GDM1 (cell line): ENCODE measurements around the gene BBOX1.
"Not testable (repeated sequence)": the region's sequence is repeated elsewhere in the genome, so short reads cannot be mapped to it uniquely, and the experiment has no call there.

Experiments used
- DNase-seq: peaks from one replicate; lab custom pipeline; 2025; lab: John Stamatoyannopoulos, UW

BBOX1 gene

DNA sequence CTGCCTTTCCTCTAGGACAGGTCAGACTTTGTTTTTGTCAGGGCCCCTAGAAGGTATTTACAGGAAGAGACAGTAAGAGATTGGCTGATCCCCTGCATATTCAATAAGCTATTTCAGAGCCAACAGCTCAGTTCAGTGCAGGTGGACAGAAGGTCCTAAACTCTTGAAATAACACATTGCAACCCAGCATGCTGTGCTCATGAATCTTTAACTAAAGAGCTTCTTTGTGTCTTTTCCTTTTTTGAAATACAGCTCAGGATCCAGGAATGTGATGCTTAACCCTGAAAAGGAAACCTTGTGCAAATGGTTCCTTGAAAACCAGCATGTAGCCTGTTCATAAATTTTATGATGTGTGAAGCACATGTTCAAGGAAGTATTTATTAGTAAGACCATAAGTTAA is 43.9 kb downstream of the BBOX1 start:
- DNase-seq: no peak

DNA sequence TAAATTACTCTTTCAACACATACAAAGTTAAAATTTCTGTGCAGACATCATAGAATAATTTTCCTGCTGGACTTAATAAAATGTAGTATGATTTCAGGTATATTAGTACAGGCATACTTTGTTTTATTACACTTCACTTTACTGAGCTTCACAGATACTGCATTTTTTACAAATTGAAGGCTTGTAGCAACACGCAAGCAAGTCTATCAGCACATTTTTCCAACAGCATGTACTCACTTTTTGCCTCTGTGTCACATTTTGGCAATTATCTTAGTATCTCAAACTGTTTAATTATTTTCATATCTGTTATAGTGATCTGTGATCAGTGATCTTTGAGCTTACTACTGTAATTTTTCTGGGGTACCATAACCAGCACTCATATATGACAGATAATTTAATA is 44.5 kb downstream of the BBOX1 start:
- no peak for DNase-seq

DNA sequence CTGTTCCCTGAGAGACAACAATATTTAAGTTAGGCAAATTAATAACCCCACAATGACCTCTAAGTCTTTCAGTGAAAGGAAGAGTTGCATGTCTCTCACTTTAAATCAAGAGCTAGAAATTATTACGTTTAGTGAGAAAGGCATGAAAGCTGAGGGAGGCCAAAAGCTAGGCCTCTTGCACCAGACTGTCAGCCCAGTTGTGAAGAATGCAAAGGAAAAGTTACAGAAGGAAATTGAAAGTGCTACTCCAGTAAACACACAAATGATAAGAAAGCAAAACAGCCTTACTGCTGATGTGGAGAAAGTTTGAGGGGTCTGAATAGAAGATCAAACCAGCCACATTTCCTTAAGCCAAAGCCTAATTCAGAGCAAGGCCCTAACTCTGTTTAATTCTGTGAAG is 45.0 kb downstream of the BBOX1 start:
- DNase-seq: no peak

DNA sequence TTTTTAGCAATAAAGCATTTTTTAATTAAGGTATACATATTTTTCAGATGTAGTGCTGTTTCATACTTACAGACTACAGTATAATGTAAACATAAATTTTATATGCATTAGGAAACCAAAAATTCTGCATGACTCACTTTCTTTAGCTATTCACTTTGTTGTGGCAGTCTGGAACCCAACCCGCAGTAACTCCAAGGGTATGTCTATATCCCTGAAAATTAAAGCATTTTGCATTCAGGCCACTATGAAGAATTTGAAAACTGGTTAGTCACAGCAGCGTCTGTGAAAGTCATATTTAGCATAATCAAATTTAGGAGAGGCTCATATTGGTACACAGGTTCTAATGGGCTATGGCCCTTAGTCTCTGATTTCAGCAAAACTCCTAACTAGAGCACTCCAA is 46.8 kb downstream of the BBOX1 start:
- DNase-seq: no peak

DNA sequence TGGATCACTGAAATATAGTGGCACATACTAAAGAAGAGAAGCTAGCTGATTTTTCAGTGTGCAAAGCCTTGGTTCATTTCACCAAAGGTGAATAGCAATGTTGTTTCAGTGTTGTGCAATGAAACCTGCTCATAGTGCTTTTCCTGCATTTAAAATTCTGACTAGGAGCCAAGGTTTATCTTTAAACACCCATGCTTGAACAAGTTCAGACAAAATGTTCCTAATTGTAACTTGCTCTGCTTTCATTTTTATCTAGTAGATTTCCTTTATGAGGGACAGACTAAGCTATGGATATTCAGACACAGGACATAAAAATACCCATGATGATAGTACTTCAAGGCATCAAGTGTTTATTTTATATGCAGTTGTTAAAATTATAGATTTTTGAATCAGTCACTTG is 47.7 kb downstream of the BBOX1 start:
- DNase-seq: no peak

DNA sequence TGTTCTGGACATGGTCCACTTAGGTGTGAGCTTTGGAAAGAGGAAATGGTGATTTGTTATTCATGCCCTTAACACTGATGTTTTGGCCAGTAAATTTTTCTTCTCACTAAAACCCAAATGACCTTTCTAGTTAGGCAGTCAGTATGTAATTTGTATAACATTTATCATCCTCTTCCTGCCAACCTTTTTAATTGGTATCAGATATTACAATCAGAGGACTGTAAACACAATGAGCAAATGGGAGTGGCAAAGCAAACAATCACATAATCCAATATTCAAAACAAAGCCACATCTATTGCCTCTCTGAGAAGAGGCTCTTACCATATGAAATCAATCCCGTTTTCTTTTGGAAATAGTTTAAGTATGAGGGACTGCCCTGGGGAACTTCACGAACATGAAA is 49.1 kb downstream of the BBOX1 start:
- no peak for DNase-seq

DNA sequence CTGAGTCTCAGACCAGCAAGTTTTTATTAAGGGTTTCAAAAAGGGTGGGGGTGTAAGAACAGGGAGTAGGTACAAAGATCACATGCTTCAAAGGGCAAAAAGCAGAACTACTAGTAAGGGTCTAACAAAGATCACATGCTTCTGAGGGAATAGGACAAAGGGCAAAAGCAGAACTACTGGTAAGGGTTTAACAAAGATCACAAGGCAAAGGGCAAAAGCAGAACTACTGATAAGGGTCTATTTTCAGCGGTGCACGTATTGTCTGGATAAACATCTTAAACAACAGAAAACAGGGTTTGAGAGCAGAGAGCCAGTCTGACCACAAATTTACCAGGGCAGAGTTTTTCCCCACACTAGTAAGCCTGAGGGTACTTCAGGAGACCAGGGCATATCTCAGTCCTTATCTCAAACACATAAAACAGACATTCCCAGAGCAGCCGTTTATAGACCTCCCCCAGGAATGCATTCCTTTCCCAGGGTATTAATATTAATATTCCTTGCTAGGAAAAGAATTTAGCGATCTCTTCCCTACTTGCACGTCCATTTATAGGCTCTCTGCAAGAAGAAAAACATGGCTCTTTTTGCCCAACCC is 49.8 kb downstream of the BBOX1 start:
- DNase-seq: not testable (repeated sequence)

DNA sequence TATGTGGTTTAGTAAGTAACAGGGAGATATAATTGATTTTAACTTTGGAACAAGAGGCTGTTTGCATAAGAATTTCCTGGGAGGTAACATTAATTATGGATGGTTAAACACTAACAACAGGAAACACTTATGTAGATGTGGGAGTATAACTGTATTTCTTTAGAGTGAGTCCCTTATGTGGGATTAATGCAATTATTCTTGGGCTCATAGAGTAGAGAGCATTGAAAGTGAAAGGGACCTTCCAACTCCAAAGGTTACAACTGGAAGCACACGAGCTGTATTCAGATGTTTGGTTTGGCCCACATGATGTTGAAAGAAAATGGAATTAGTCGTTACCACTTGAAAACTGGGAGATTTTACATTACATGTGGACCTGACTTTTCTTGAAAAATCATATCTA is 53.5 kb downstream of the BBOX1 start:
- no peak for DNase-seq

DNA sequence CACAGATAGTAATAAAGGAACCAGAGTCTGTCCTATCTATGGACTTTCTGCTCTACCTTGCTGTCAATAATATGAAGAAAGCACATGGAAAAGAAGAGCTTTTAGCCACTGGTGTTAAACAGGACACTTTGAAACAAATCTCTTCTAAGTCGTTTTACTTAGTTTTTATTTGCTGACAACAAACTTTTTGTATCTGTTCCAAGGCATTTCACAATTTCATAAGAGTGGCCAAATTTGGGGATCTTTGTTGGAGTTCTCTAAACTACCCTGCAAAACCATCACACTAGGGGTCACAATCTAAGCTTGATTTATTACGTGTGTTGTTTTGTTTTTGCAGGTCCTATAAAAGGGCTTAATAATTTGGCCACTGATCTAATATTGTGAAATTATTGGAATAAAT is 54.4 kb downstream of the BBOX1 start:
- no peak for DNase-seq

DNA sequence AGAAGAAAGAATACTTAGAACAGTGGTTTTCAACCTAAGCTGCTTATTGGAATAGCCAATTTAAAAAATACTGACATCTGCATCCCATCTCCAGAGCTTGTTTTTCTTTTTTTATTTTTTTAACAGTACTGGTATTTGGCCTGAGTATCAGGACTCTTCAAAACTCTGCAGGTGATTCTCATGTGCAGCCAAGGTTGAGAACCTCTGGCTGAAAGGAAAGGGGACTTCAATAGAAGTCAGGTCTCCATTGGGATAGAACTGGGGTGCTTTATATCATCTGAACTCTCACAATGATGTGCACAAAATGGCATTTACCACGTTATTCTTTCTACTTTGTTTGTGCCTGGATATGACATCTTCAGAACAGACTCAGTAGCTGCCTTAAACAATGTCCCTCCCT is 55.3 kb downstream of the BBOX1 start:
- no peak for DNase-seq

DNA sequence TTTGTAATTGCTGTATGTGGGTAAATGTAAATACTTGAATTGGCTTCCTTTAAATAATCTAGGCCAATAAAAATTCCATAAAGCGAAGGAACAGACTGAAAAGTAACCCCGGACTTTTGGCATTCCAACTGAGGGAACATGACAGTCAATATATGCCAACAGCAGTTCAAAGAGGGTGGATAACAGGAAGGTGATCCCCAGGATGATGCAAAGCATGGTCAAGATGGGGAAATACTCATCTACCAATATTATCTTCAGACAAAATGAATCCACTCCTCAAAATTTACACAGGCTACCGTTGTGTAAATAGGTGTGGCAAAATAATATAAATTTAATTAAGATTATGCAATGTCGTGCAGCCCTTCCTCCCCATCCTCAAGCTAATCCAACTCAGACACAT is 56.9 kb downstream of the BBOX1 start:
- DNase-seq: no peak

DNA sequence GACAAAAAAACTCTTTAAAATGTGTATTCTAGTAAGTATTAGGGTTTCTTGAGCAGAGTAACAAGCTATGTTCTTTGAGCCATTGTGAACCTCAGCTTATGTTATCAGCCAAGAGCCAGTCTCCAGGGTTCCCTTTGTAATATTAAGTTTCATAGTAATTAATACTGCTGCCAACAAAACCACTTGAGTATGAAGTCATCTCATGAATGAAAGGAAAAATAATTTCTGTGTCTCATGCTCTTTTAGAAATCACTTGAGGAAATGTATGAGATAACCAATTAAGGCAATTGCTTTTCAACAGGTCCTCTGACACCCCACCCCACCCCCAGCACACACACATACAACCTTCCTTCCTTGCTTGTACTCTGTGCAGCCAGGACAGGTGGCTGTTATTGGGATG is 59.9 kb downstream of the BBOX1 start:
- DNase-seq: no peak

DNA sequence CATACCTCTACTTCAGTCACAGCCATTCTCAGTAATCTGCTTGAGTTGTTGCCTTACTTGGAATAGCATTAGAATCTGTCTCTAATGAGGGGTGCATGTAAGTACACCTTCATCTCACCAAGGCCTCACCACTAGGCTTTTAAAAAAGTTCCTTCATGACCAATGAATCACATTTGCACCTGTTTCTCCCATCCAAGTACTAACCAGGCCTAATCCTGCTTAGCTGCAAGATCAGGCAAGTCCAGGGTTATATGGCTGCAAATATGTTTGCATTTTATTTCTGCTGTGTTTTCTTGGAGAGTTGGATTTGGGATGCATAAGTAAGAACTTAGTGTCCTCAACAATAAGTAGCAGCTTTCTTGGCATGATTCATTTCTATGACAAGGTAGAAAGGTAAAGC is 66.9 kb downstream of the BBOX1 start:
- no peak for DNase-seq

DNA sequence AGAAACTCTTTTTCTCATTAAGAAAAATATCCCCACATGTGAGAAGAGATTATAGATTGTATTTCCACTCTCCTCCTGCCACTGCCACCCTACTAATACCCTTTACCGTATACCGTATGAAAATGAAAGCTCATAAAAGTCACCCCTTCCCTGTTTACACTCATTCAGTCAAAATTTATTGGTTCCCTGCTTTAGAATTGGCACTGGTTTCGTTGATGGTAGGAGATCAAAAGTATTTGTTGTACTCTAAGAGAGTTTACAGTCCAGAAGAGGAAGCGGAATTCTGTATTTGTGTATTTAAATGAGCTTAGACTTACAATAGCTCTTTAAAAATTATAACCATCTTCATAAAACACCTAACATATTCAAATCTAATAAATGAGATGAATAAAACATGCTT is 68.2 kb downstream of the BBOX1 start:
- DNase-seq: no peak

DNA sequence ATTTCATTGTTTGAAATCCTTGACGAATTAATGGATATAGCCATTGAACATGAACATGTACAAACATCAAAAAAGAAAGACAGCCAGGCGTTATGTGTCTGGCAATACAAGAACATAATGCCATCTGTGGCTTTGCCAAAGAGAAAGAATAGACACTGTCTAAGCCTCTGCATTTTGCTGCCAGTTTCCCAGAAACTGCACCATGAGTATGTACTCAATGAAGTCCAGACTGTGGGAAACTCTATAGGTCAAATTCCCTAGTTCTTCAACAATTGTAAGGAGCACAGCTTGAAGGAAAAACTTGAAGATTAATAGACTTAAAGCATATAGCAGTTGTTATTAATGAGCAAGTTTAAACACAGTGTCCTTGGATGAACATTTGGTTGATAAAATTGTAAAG is 71.3 kb downstream of the BBOX1 start:
- no peak for DNase-seq

DNA sequence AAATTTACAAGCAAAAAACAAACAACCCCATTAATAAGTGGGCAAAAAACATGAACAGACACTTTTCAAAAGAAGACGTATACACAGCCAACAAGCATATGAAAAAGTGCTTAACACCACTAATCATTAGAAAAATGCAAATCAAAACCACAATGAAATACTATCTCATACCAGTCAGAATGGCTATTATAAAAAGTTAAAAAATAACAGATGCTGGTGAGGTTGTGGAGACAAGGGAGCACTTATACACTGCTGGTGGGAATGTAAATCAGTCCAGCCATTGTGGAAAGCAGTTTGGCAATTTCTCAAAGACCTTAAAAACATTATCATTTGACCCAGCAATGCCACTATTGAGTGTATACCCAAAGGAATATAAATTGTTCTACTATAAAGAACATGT is 72.3 kb downstream of the BBOX1 start:
- DNase-seq: no peak

DNA sequence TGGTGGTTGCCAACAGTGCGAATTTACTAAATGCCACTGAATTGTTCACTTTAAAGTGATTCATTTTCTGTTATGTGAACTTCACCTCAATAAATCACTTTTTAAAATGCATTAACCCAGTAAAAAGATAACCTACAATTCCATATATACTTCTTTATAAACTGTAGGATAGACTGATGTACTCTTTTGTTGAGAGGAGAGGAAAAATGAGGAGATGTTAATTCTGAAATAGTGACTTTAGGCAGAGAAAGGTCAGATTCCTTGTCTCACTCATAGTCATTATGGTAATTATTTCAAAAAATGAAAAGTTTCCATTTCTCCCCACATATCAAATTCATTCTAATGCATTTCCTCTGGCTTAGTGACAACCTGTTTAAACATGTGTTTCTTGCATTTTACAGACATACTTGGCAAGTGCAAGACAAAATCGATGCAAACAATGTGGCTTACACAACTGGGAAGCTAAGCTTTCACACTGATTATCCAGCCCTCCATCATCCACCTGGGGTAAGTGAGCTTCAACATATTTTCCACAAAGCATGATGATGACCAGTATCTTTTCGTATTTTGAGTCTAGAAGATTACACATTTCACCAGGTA is 74.5 kb downstream of the BBOX1 start:
- no peak for DNase-seq

DNA sequence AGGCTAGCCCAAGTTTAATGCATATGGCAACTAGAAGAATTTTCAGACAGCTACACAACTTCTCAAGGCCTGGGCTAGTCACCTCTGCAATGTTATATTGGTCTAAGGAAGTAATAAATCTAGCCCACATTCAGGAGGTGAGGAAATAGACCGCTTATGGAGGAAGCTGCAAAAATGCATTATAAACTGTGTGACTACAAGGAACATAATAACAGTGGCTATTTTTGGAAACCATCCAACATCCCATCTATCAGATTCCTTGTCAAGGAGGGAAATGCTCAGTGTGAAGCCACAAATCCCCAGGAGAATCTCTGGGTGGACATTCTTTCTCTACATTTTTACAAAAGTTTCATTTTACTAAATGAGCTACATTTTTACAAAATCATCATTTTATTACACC is 76.1 kb downstream of the BBOX1 start:
- DNase-seq: no peak

DNA sequence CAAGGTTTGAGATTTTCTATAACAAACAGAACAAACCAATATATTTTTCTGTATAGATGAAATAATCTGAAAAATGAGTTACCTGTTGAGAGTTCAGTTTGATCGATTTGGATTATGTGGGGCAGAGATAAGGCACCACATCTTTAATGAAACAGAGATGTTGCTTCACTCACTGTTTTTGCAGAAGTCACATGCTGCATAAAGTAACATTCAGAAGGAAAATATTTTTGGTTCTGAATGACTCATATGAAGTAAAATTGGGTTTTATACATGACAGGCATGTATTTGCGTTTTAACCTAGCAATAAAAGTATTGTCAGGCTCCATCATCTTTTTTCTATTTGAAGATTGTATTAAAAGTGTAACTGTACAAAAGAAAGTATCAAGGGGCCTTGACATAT is 77.8 kb downstream of the BBOX1 start:
- no peak for DNase-seq

DNA sequence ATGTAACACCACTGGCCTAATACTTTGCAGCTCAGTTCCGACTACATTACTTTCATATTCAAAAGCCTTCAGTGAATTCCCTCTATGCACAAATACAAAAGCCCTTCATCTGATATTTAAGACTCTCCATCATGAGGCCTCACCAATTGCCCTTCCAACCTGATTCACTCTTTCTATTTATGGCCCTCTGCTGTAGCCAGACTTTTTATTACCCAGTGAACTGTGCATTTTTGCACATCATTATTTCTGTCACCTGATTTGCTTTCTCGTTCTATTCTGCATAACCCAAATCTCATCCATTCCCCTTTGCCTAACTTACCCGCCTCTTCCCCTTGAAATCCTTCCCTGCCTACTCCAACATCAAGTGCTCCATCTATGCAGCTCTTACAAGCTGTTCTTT is 78.3 kb downstream of the BBOX1 start:
- DNase-seq: no peak

DNA sequence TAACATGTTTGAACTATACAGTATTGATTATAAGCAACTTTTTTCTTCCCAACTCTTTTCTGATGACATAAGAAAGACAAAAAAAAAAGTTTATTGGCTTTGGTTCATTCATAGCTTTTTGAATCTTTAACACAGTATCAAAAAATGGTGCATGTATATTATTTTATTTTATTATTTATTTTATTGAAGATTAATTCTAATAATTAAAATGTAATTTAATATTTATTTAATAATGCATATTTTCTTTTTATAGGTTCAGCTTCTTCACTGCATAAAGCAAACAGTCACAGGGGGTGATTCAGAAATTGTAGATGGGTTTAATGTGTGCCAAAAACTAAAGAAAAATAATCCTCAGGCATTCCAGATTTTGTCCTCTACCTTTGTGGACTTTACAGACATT is 78.8 kb downstream of the BBOX1 start:
- DNase-seq: no peak

DNA sequence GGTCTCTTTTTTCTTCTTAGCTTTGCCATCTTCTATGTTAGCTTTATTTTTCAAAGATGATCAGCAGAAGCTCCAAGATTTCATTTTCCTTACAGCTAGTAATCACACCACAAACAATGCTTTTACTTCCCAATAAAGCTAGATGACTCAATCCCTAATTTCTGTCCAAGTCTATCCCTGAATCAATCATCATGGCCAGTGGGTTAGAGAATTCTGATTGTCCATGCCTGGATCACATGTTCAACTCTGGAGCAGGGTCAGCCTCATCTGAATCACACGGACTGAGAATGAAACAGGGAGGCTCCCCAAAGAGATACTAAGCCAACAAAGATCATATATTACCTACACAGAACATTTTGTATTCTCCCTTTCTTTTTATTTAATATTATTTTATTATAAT is 79.6 kb downstream of the BBOX1 start:
- no peak for DNase-seq

DNA sequence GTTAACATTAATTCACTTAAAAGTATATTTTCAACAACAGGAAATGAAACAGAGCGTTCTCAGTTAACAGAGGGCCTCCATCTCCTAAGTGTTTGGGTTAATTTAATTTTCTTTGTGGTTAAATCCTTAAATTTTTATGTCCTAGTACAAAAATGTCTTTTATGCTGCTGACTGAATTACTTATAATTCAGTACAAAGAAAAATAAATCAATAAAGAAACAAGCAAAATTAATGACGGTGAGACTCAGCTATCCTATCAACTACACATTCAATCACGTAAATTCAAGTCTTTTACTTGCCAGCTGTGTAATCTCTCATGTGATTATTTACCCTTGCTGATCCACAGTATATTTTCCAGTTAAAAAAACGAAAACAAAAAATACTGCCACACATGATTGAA is 81.4 kb downstream of the BBOX1 start:
- DNase-seq: no peak

DNA sequence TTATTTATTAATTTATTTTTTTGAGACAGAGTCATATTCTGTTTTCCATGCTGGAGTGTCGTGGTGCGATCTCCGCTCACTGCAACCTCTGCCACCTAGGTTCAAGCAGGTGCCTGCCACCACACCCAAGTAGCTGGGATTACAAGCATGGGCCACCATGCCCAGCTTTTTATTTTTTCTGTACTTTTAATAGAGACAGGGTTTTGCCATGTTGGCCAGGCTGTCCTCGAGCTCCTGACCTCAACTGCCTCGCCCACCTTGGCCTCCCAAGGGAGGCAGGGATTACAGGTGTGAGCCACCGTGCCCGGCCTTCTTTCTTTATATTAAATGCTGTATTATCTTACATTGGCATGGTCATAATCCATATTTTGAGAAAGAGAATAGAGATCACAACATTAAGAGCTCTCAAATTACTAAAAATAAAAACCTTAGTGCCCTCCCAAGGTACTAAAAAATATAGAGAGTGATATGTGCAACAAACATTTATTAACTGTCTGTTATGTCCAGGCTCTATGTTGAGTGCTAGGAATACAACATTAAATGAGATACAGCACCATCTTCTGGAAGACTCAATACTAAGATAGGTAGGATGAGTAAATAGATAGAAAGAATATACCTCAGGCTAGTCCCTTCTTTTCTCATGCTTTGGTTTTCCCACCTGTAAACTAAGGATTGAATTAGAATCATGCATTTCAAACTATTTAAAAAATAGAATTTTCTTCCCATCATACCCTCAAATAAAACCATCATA is 84.1 kb downstream of the BBOX1 start:
- DNase-seq: no peak
